H1 (cell line): ENCODE data around the gene FLT4. TPM values are rescaled to one million over a fixed set of nuclear protein-coding genes. Genes with fewer than 3 reads are reported as not detected.
A peak's percentile ranks its signal among the peaks of the same experiment; 100 is the strongest.

ENCODE experiments used
- CTCF ChIA-PET: fragments of 300-600 bp; sonication (Branson Sonifier 250); formaldehyde crosslinking; loops from one replicate; lab custom pipeline; 2021; ENCODE audit not compliant: partially characterized antibody; lab: Charles Lee
- POLR2A ChIA-PET: fragments of 300-600 bp; sonication (Branson Sonifier 250); formaldehyde crosslinking; loops from one replicate; lab custom pipeline; 2021; ENCODE audit warnings: inconsistent platforms; ENCODE audit not compliant: partially characterized antibody; lab: Charles Lee
- DNase-seq, 2 experiments: peaks; one replicate each; pipeline versions ENCODE4 v3.0.0 to v3.0.0-alpha.2; 2010 to 2022; ENCODE audit warnings: low spot score in 2 of 2, low read depth in 1 of 2, mixed read lengths in 1 of 2
- FAIRE-seq: peaks from 2 replicates; lab custom pipeline; 2011; peaks lifted over from hg19 to GRCh38; lab: Jason Lieb, UNC
- H2AFZ ChIP-seq: 2 replicates; pipeline ENCODE4 v1.8.1; 2012; ENCODE audit warnings: low read length, inconsistent platforms
- H2AK5ac ChIP-seq: 2 replicates; pipeline ENCODE4 v1.6.1; 2013; ENCODE audit warnings: low read depth, low read length
- H2BK120ac ChIP-seq: replicated peaks from 2 replicates; pipeline ENCODE3; 2013; ENCODE audit warnings: low read depth, low read length, inconsistent platforms
- H2BK12ac ChIP-seq: 2 replicates; pipeline ENCODE4 v1.6.1; 2013; ENCODE audit warnings: low read depth, low read length
- H2BK15ac ChIP-seq: 2 replicates; pipeline ENCODE4 v1.6.1; 2013; ENCODE audit warnings: low read length
- H2BK20ac ChIP-seq: 2 replicates; pipeline ENCODE4 v1.6.1; 2013; ENCODE audit warnings: low read length
- H2BK5ac ChIP-seq: 2 replicates; pipeline ENCODE4 v1.6.1; 2013; ENCODE audit warnings: low read depth, low read length
- H3K14ac ChIP-seq: 2 replicates; pipeline ENCODE4 v1.6.1; 2013; ENCODE audit warnings: inconsistent platforms; ENCODE audit not compliant: insufficient read length
- H3K18ac ChIP-seq: 2 replicates; pipeline ENCODE4 v1.6.1; 2013; ENCODE audit warnings: low read length; ENCODE audit errors: extremely low read depth
- H3K23ac ChIP-seq: 2 replicates; pipeline ENCODE4 v1.6.1; 2013; ENCODE audit warnings: inconsistent platforms; ENCODE audit not compliant: insufficient read length
- H3K23me2 ChIP-seq: 2 replicates; pipeline ENCODE4 v1.6.1; 2013; ENCODE audit warnings: low read depth, low read length
- H3K27ac ChIP-seq: 2 replicates; pipeline ENCODE4 v1.6.1; 2011; ENCODE audit warnings: low read depth, low read length, inconsistent platforms
- H3K27me3 ChIP-seq, 4 experiments: replicated peaks in 1 of 4; 1 replicate in 1 of 4; 2 replicates in 3 of 4; pipeline versions ENCODE4 v1.6.1 to v1.8.1; 2011 to 2013; ENCODE audit warnings: low read length in 3 of 4, mild to moderate bottlenecking in 3 of 4, inconsistent platforms in 2 of 4, mixed read lengths in 2 of 4, moderate library complexity in 1 of 4; ENCODE audit not compliant: control insufficient read depth in 3 of 4, insufficient read depth in 3 of 4; ENCODE audit errors: extremely low read depth in 1 of 4
- H3K36me3 ChIP-seq, 4 experiments: 2 replicates each; pipeline versions ENCODE4 v1.6.1 to v1.8.1; 2011 to 2013; ENCODE audit warnings: mild to moderate bottlenecking in 4 of 4, low read length in 3 of 4, moderate library complexity in 2 of 4, control low read depth in 1 of 4, inconsistent platforms in 1 of 4; ENCODE audit not compliant: insufficient read depth in 4 of 4, control insufficient read depth in 2 of 4
- H3K4ac ChIP-seq: replicated peaks from 2 replicates; pipeline ENCODE3; 2013; ENCODE audit warnings: low read length, low read depth, mixed read lengths, inconsistent platforms; ENCODE audit not compliant: insufficient read length
- H3K4me1 ChIP-seq, 4 experiments: replicated peaks in 1 of 4; 1 replicate in 1 of 4; 2 replicates in 3 of 4; pipeline versions ENCODE4 v1.6.1 to v1.8.1; 2011 to 2013; ENCODE audit warnings: low read length in 3 of 4, inconsistent platforms in 2 of 4, mixed read lengths in 1 of 4; ENCODE audit not compliant: insufficient read depth in 4 of 4, control insufficient read depth in 3 of 4
- H3K4me2 ChIP-seq, 2 experiments: 2 replicates each; pipeline versions ENCODE4 v1.6.1 to v1.8.1; 2011 to 2013; ENCODE audit warnings: low read depth in 2 of 2, low read length in 2 of 2, control low read depth in 1 of 2, inconsistent platforms in 1 of 2, mild to moderate bottlenecking in 1 of 2; ENCODE audit not compliant: insufficient read depth in 1 of 2
- H3K4me3 ChIP-seq, 4 experiments: fragments of 200-600, 300-600 bp in 1 of 4; sonication (generic), shearing (Covaris generic), sonication (Bioruptor Twin) in 1 of 4; 2 replicates each; pipeline versions ENCODE4 v1.5.1 to v1.8.1; 2011 to 2016; ENCODE audit warnings: low read length in 4 of 4, low read depth in 3 of 4, control low read depth in 2 of 4, inconsistent platforms in 2 of 4, mild to moderate bottlenecking in 2 of 4, mixed read lengths in 1 of 4, moderate library complexity in 1 of 4; ENCODE audit not compliant: insufficient read depth in 2 of 4; ENCODE audit errors: extremely low read depth in 1 of 4
- H3K56ac ChIP-seq: replicated peaks from 2 replicates; pipeline ENCODE3; 2013; ENCODE audit warnings: low read depth, mild to moderate bottlenecking, mixed read lengths, low read length, inconsistent platforms; ENCODE audit not compliant: insufficient read length
- H3K79me1 ChIP-seq: 2 replicates; pipeline ENCODE4 v1.6.1; 2013; ENCODE audit warnings: low read depth, low read length, control low read depth
- H3K79me2 ChIP-seq, 2 experiments: 2 replicates each; pipeline versions ENCODE4 v1.6.1 to v1.8.1; 2012 to 2013; ENCODE audit warnings: low read length in 2 of 2, mild to moderate bottlenecking in 2 of 2, inconsistent platforms in 1 of 2; ENCODE audit not compliant: insufficient read depth in 2 of 2, control insufficient read depth in 1 of 2
- H3K9ac ChIP-seq, 4 experiments: replicated peaks in 1 of 4; 1 replicate in 1 of 4; 2 replicates in 3 of 4; pipeline versions ENCODE4 v1.6.1 to v1.8.1; 2011 to 2013; ENCODE audit warnings: low read depth in 3 of 4, low read length in 3 of 4, control low read depth in 2 of 4, mild to moderate bottlenecking in 2 of 4, moderate library complexity in 2 of 4, inconsistent platforms in 1 of 4; ENCODE audit errors: extremely low read depth in 1 of 4
- H3K9me3 ChIP-seq, 2 experiments: 2 replicates each; pipeline versions ENCODE4 v1.6.1 to v1.8.1; 2012 to 2013; ENCODE audit warnings: mild to moderate bottlenecking in 2 of 2, moderate library complexity in 2 of 2, control low read depth in 1 of 2, inconsistent platforms in 1 of 2, low read depth in 1 of 2, low read length in 1 of 2, mixed read lengths in 1 of 2; ENCODE audit not compliant: insufficient read depth in 2 of 2
- H4K20me1 ChIP-seq, 2 experiments: replicated peaks in 1 of 2; 2 replicates each; pipeline versions ENCODE3 to v1.8.1; 2011 to 2013; ENCODE audit warnings: inconsistent platforms in 2 of 2, low read length in 2 of 2, mild to moderate bottlenecking in 1 of 2; ENCODE audit not compliant: insufficient read depth in 2 of 2, control insufficient read depth in 1 of 2
- H4K5ac ChIP-seq: 2 replicates; pipeline ENCODE4 v1.6.1; 2013; ENCODE audit warnings: low read length, low read depth, mixed read lengths, inconsistent platforms; ENCODE audit not compliant: insufficient read length
- H4K8ac ChIP-seq: 2 replicates; pipeline ENCODE4 v1.8.0; 2013; ENCODE audit warnings: mild to moderate bottlenecking, moderate library complexity, low read length, inconsistent platforms; ENCODE audit not compliant: insufficient read depth; ENCODE audit errors: extremely low read depth
- H4K91ac ChIP-seq: replicated peaks from 2 replicates; pipeline ENCODE3; 2013; ENCODE audit warnings: low read length, mixed read lengths, inconsistent platforms; ENCODE audit not compliant: insufficient read length
- KDM5A ChIP-seq: fragments of 200-600 bp; IDR thresholded peaks from 2 replicates; pipeline ENCODE4 v1.7.1; 2012; ENCODE audit warnings: mild to moderate bottlenecking, low read length, inconsistent platforms, mixed read lengths
- RAD21 ChIP-seq, 2 experiments: IDR thresholded peaks in 1 of 2; conservative IDR thresholded peaks in 1 of 2; 2 replicates each; pipeline ENCODE4 v1.6.1; 2011; ENCODE audit warnings: low read depth in 2 of 2, low read length in 2 of 2, improper control_type of control experiment in 1 of 2, inconsistent platforms in 1 of 2, mild to moderate bottlenecking in 1 of 2, moderate library complexity in 1 of 2
- SP1 ChIP-seq: IDR thresholded peaks from 2 replicates; pipeline ENCODE4 v1.6.1; 2011; ENCODE audit warnings: low read depth, low read length
- WGBS, 2 experiments: shearing (Covaris generic) in 1 of 2; methylation state at CpG; one replicate each; pipeline versions ENCODE4 v1.1.6 to v1.1.7; 2013 to 2015; ENCODE audit warnings: low lambda C conversion rate in 2 of 2, mixed read lengths in 2 of 2, inconsistent platforms in 1 of 2, low coverage in 1 of 2, missing lambda C conversion rate in 1 of 2; ENCODE audit not compliant: insufficient replicate concordance in 2 of 2, insufficient coverage in 1 of 2, insufficient read length in 1 of 2; ENCODE audit errors: extremely low coverage in 1 of 2, missing lambda C conversion rate in 1 of 2; 5-methylcytosine and 5-hydroxymethylcytosine counted together
- polyA plus RNA-seq, 7 experiments: library from polyadenylated mRNA; depleted of rRNA in 3 of 7; stranded (reverse) in 5 of 7; unstranded in 2 of 7; fragments of >200 nt in 5 of 7; fragments of 200-250 nt in 2 of 7; gene quantifications; 1 replicate in 5 of 7; 2 replicates in 1 of 7; 4 replicates in 1 of 7; pipeline versions ENCODE4 v1.2.1 to v1.2.3, GENCODE V29; 2011 to 2013; ENCODE audit warnings: missing spikeins in 2 of 7, mixed read lengths in 2 of 7
- total RNA-seq: library from RNA; stranded (reverse); fragmentation: NEBNext Ultra II Directional; extraction: Animal tissue kit (Norgen Biotek cat#: 25700); gene quantifications from 2 replicates; pipeline ENCODE4 v1.2.1, GENCODE V29; 2021
- TF ChIP-seq, protein P1 (sequence below), 3 experiments: IDR thresholded peaks; 1 replicate in 2 of 3; 2 replicates in 1 of 3; pipeline versions ENCODE4 v1.5.1 to v1.6.1; 2011; ENCODE audit warnings: low read length in 3 of 3, mild to moderate bottlenecking in 3 of 3, inconsistent platforms in 2 of 3, low read depth in 1 of 3, moderate library complexity in 1 of 3; ENCODE audit not compliant: insufficient read depth in 1 of 3; ENCODE audit errors: control extremely low read depth in 1 of 3

FLT4 gene
- total and polyA plus RNA-seq, 2 of the 8 experiments (the other 6 are each of a cell fraction or from before 2014, with no cell fraction given): 6.5 to 7.7 TPM

DNA sequence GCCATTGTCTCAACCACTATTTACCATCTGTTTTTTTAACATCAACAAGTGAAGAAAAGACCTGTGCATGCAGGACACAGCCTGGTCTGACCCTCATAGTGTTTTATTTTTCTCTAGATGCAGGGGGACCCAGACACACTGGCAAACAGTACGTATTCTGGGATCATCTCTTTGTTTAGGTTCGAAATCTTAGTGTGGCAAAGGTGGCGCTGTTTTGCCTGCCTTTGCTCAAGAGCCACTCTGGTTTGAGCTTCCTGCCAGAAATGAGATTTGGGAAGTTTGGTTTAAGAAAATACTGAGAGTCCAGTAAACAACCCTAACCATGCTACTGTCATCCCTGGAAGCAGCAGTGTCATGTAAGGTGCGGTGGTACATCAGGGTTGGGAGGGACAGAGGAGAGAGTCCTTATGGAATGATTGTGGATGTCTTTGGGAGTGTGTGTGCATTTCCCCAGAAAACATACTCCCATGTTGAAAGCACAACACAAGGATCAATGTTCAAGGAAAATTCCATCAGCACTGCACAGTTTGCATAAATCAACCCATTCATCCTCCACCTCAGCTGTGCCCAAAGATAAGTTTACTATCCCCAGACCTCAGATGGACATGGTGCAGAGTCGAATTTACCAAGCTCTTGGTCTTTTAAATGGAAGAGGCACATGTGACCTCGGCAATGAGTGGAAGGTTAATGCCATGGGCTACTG, 34.0 kb upstream of the FLT4 start:
- TF ChIP-seq RAD21 (IDR thresholded peaks at IDR 0.05 in 1 of 2, conservative IDR thresholded peaks at IDR 0.05 in 1 of 2; ENCODE audit: low read depth in 2 of 2, low read length in 2 of 2) (peak in 1 of 2 experiments; percentile 25; a peak in 2 of 4 replicates), KDM5A (no peak), SP1 (no peak)
- TF ChIP-seq, protein P1, sequence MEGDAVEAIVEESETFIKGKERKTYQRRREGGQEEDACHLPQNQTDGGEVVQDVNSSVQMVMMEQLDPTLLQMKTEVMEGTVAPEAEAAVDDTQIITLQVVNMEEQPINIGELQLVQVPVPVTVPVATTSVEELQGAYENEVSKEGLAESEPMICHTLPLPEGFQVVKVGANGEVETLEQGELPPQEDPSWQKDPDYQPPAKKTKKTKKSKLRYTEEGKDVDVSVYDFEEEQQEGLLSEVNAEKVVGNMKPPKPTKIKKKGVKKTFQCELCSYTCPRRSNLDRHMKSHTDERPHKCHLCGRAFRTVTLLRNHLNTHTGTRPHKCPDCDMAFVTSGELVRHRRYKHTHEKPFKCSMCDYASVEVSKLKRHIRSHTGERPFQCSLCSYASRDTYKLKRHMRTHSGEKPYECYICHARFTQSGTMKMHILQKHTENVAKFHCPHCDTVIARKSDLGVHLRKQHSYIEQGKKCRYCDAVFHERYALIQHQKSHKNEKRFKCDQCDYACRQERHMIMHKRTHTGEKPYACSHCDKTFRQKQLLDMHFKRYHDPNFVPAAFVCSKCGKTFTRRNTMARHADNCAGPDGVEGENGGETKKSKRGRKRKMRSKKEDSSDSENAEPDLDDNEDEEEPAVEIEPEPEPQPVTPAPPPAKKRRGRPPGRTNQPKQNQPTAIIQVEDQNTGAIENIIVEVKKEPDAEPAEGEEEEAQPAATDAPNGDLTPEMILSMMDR (IDR thresholded peaks at IDR 0.05; ENCODE audit: control extremely low read depth in 1 of 3, insufficient read depth in 1 of 3, low read depth in 1 of 3, low read length in 3 of 3): peak in 2 of 3 experiments; percentile 14 to 25; a peak in 2 of 4 replicates
- Histone ChIP-seq H3K56ac (no peak overlapping the region), H4K8ac (no peak overlapping the region), H3K23ac (no peak overlapping the region), H3K4ac (no peak overlapping the region), H3K4me3 (no peak overlapping the region), H3K79me2 (no peaks in the 10 kb centered on the region), H3K14ac (no peak overlapping the region), H3K23me2 (no peaks in the 10 kb centered on the region), H4K20me1 (no peaks in the 10 kb centered on the region), H3K4me1 (no peaks in the 10 kb centered on the region), H3K27ac (no peak overlapping the region), H3K9me3 (peaks cover 4 to 6% of the 10 kb centered on the region in 2 experiments; a peak in 2 of 4 replicates), H2BK5ac (no peak overlapping the region), H2BK120ac (no peak overlapping the region), H3K79me1 (no peaks in the 10 kb centered on the region), H2BK15ac (no peak overlapping the region), H4K91ac (no peak overlapping the region), H2BK20ac (no peak overlapping the region), H3K9ac (no peak overlapping the region), H3K27me3 (no peaks in the 10 kb centered on the region), H2BK12ac (no peak overlapping the region), H3K18ac (no peak overlapping the region), H3K4me2 (no peak overlapping the region), H2AFZ (0 out of 2 replicates have a peak overlapping the region, but pooled peaks have one; percentile 45), H4K5ac (no peak overlapping the region), H3K36me3 (no peaks in the 10 kb centered on the region), H2AK5ac (no peak overlapping the region)
- no peak for FAIRE-seq
- ChIA-PET POLR2A (interaction anchor here (1.5 to 1.7 kb wide), 2 partner anchors 11 to 119 kb away, joined by 3 to 5 read pairs; partner anchors contain the start of gene MGAT1), CTCF (interaction anchor here (0.6 to 3.3 kb wide), 5 partner anchors 10 to 181 kb away, joined by 3 to 20 read pairs (median 4); no protein-coding TSS in a partner anchor)
- WGBS, 2 experiments: 81% methylated on average over 6 of the region's 6 CpGs; no CpG with 5 or more reads in 1 of the 2 experiments
- DNase-seq: peak in 1 of 2 experiments; percentile 44
